ENCODE data around the gene DOCK1.

- no peak for TF ChIP-seq CTCF (conservative IDR thresholded peaks at IDR 0.05 in 1 of 2, IDR thresholded peaks at IDR 0.05 in 1 of 2; ENCODE audit: low read depth in 1 of 2, low read length in 2 of 2)
- no peak for TF ChIP-seq EZH2 (IDR thresholded peaks at IDR 0.05; ENCODE audit: low read length, missing control alignments)
Measured at GRCh38 chr10:126949161-126949503, 43.9 kb downstream of the DOCK1 start.

Data from fibroblast of lung (primary cell).